HG02840 (cell line): ENCODE results near the gene GPC6.

Source experiments
- ATAC-seq: cut with Tn5 transposase; IDR thresholded peaks from one replicate; pipeline ENCODE4 v1.9.1; 2021; ENCODE audit warnings: mild to moderate bottlenecking, moderate library complexity, moderate number of reproducible peaks; ENCODE audit not compliant: unreplicated experiment, low FRiP score

GPC6 gene

GRCh38 chr13:93755341-93755740 is 528.7 kb downstream of the GPC6 start:
- ATAC-seq: no peak

GRCh38 chr13:93758575-93758974 is 532.0 kb downstream of the GPC6 start:
- no peak for ATAC-seq

- no peak for ATAC-seq
Observed at GRCh38 chr13:93762708-93763426, 536.3 kb downstream of the GPC6 start.

- no peak for ATAC-seq
Observed at GRCh38 chr13:93765062-93765461, 538.5 kb downstream of the GPC6 start.

- no peak for ATAC-seq
Observed at GRCh38 chr13:93765811-93766210, 539.2 kb downstream of the GPC6 start.

- no peak for ATAC-seq
Observed at GRCh38 chr13:93766719-93767118, 540.1 kb downstream of the GPC6 start.

- ATAC-seq: no peak
Observed at GRCh38 chr13:93767180-93767916, 540.7 kb downstream of the GPC6 start.

- ATAC-seq: no peak
Observed at GRCh38 chr13:93767917-93768409, 541.4 kb downstream of the GPC6 start.

- ATAC-seq: no peak
Observed at GRCh38 chr13:93769101-93769500, 542.5 kb downstream of the GPC6 start.

- ATAC-seq: no peak
Observed at GRCh38 chr13:93769607-93770006, 543.0 kb downstream of the GPC6 start.

- ATAC-seq: no peak
Observed at GRCh38 chr13:93771227-93771626, 544.6 kb downstream of the GPC6 start.

- ATAC-seq: no peak
Observed at GRCh38 chr13:93771782-93772181, 545.2 kb downstream of the GPC6 start.

GRCh38 chr13:93774506-93774905 is 547.9 kb downstream of the GPC6 start:
- ATAC-seq: no peak

GRCh38 chr13:93775027-93775426 is 548.4 kb downstream of the GPC6 start:
- ATAC-seq: no peak

- no peak for ATAC-seq
Observed at GRCh38 chr13:93775507-93776108, 549.0 kb downstream of the GPC6 start.

GRCh38 chr13:93776936-93777335 is 550.3 kb downstream of the GPC6 start:
- no peak for ATAC-seq

GRCh38 chr13:93777504-93777903 is 550.9 kb downstream of the GPC6 start:
- ATAC-seq: no peak

GRCh38 chr13:93778548-93778947 is 551.9 kb downstream of the GPC6 start:
- ATAC-seq: no peak

- no peak for ATAC-seq
Observed at GRCh38 chr13:93784191-93784590, 557.6 kb downstream of the GPC6 start.

- ATAC-seq: no peak
Observed at GRCh38 chr13:93786846-93787489, 560.4 kb downstream of the GPC6 start.

- ATAC-seq: no peak
Observed at GRCh38 chr13:93788456-93788855, 561.8 kb downstream of the GPC6 start.
